ENCODE results near the gene HOXA6.

The HOXA6 gene

DNA sequence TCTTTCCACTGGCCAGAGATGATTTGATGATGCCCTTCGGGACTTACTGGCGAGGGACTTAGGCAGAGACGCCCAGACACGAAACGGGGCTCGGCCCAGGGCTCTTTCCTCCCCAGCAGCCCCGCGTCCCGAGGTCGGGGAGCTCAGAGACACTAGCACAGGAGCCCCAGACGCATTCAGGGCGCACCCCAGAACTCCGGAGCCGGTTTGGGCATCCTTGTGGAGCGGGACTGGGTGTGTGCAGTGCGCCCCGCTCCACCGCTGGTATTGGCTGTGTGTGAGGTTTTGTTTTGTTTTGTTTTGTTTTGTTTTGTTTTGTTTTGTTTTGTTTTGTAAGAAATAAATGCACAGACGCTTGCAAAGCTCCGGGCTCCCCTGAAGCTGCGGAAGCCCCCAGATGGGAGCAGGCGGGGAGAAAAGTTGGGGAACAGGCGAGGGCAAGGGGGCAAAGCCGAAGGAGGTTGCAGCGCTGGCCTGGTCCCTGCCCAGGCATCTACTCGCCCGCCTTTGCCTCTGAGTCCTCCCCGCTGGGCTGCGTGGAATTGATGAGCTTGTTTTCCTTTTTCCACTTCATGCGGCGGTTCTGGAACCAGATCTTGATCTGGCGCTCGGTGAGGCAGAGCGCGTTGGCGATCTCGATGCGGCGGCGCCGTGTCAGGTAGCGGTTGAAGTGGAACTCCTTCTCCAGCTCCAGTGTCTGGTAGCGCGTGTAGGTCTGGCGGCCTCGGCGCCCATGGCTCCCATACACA, 2.2 kb downstream of the HOXA6 start:
- DNase-seq (ENCODE audit: low spot score): peak; percentile 70
- Histone ChIP-seq H3K27ac (no peak overlapping the region), H3K4me3 (peak overlapping the region; percentile 30)
- TF ChIP-seq CTCF (IDR thresholded peaks at IDR 0.05): no peak

DNA sequence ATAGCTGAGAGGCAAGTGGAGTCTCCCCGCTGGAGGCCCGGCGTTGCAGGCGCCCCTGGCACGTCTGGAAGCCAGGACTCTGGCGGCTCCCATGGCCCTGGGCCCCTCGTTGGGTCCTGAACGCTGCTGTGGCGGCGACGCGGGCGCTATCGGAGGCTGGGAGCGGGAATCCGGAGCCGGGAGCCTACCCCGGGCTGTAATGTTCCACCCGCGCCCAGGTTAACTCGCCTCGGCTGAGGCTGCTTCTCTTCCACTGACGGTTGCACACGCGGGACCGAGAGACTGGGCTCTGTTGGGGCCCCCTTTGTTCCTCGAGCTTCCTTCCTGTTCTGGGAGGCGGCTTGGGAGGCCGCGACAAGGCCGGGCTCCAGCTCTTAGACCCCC, 2.8 kb downstream of the HOXA6 start:
- peak overlapping the region; percentile 30 for H3K4me3 ChIP-seq
- TF ChIP-seq CTCF (IDR thresholded peaks at IDR 0.05): no peak
- DNase-seq (ENCODE audit: low spot score): peak; percentile 62
- no peak overlapping the region for H3K27ac ChIP-seq

DNA sequence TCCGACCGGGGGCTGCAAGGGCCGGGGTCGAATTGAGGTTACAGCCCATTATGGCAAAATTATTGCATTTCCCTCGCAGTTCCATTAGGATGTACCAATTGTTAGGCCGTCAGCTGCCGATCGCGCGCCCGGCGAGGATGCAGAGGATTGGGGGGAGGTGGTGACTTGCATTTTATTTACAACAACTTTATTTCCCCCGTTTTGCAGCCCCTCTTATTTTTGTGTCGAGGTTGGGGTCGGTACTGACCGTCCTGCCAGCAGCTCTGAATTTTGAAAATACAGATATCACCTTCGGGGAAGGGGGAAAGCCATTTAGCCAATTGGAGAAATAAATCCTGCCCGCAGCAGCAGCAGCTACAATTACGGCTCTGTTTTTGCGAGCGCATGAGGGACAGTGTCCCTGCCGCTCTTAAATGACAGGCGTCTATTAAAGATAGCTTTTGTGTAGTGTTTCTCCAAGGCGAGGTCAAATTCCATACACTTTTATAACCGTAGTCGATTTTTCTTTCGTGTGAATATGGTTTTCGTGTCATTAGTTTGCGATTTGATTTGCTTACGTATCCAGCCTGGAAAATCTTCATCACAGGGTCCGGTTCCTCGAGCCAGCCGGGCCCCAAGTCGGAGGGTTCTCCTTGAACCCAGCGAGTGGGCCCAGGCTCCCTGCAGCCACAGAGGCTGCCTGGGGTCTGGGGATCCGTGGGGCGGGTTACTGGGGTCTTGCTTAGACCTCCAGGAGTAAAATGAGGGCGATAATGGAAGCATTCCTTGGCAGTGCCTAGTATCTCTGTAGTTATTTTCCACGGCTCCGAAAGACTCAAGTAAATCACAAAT, 3.4 kb downstream of the HOXA6 start:
- peak; percentile 55 for DNase-seq (ENCODE audit: low spot score)
- Histone ChIP-seq H3K4me3 (peak overlapping the region; percentile 67), H3K27ac (no peak overlapping the region)
- no peak for TF ChIP-seq CTCF (IDR thresholded peaks at IDR 0.05)

- no peak for TF ChIP-seq CTCF (IDR thresholded peaks at IDR 0.05)
- peak within 1 kb of the TSS in 1 of 2 donors; percentile 53 for H3K27ac ChIP-seq
- peak within 1 kb of the TSS; percentile 67 for H3K4me3 ChIP-seq
- peak; percentile 62 for DNase-seq (ENCODE audit: low spot score)
Measured at GRCh38 chr7:27143023-27143949, 4.3 kb downstream of the HOXA6 start, which contains the start of gene HOXA5. HOXA5 (minus strand) TSS chr7:27143681; CDS start chr7:27143607, 74 bp downstream.

GRCh38 chr7:27142580-27143022, 5.0 kb downstream of the HOXA6 start:
- no peak for TF ChIP-seq CTCF (IDR thresholded peaks at IDR 0.05)
- Histone ChIP-seq H3K27ac (peak overlapping the region in 1 of 2 donors; percentile 53), H3K4me3 (peak overlapping the region; percentile 67)
- DNase-seq (ENCODE audit: low spot score): no peak

- Histone ChIP-seq H3K4me3 (peak overlapping the region; percentile 67), H3K27ac (peak overlapping the region in 1 of 2 donors; percentile 16)
- TF ChIP-seq CTCF (IDR thresholded peaks at IDR 0.05): no peak
- DNase-seq (ENCODE audit: low spot score): peak; percentile 65
Measured at GRCh38 chr7:27141923-27142579, 5.5 kb downstream of the HOXA6 start.
